ENCODE results near the gene SLC26A4.

DNA sequence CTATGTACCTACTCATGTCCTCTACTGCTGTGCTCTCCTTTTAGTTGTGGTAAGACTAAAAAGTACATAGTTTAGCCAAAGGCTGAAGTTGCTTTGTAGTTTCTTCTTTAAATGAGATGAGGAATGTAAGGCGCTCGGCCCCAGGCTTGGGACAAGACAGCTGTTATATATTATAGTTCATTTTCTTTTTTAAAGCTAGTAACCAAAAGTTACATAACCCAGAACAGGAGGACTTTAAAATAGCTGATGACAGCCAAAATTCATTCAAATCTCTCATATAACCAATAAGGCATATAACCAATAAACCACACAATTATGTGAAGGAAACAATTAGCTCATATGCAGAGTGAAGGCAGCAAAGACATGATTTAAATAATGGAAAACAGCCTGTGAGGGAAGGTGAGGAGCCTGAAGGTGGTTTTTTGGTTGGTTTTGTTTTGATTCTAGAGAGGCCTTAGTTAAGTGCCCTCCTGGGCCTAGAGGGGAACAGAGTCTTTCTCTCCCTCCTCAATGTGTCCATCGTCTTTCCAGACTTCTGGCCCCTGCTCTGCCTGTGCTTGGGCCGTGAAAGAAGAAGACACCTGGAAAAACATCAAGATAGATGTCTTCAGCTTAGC lies 35.8 kb downstream of the SLC26A4 start:
- TF ChIP-seq, protein P1, sequence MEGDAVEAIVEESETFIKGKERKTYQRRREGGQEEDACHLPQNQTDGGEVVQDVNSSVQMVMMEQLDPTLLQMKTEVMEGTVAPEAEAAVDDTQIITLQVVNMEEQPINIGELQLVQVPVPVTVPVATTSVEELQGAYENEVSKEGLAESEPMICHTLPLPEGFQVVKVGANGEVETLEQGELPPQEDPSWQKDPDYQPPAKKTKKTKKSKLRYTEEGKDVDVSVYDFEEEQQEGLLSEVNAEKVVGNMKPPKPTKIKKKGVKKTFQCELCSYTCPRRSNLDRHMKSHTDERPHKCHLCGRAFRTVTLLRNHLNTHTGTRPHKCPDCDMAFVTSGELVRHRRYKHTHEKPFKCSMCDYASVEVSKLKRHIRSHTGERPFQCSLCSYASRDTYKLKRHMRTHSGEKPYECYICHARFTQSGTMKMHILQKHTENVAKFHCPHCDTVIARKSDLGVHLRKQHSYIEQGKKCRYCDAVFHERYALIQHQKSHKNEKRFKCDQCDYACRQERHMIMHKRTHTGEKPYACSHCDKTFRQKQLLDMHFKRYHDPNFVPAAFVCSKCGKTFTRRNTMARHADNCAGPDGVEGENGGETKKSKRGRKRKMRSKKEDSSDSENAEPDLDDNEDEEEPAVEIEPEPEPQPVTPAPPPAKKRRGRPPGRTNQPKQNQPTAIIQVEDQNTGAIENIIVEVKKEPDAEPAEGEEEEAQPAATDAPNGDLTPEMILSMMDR (conservative IDR thresholded peaks at IDR 0.05 in 1 of 2, IDR thresholded peaks at IDR 0.05 in 1 of 2; ENCODE audit: extremely low read depth in 1 of 2, insufficient read depth in 1 of 2, low read depth in 1 of 2, low read length in 2 of 2) = no peak
- TF ChIP-seq EZH2 (IDR thresholded peaks at IDR 0.05; ENCODE audit: borderline replicate concordance, low read length) = no peak

Data from mammary epithelial cell (primary cell).